GM13977 (cell line): ENCODE data around the gene KIAA0930.

ENCODE experiments used
- DNase-seq: peaks from one replicate; pipeline ENCODE4 v3.0.0; 2012; ENCODE audit warnings: low spot score
- CTCF ChIP-seq: IDR thresholded peaks from 2 replicates; pipeline ENCODE4 v1.5.1; 2012; ENCODE audit warnings: mild to moderate bottlenecking, control low read depth; ENCODE audit not compliant: insufficient read depth; ENCODE audit errors: extremely low read depth, missing control alignments
- in situ Hi-C: fragments of 300-500 bp; cut with MboI; formaldehyde crosslinking; loops from one replicate; pipeline ENCODE4 v1.12.0; 2022; ENCODE audit warnings: low sequenced_read_pairs, low pct_unique_long_range_greater_than_20kb, mixed read lengths, inconsistent platforms; ENCODE audit not compliant: unreplicated experiment

KIAA0930 gene

DNA sequence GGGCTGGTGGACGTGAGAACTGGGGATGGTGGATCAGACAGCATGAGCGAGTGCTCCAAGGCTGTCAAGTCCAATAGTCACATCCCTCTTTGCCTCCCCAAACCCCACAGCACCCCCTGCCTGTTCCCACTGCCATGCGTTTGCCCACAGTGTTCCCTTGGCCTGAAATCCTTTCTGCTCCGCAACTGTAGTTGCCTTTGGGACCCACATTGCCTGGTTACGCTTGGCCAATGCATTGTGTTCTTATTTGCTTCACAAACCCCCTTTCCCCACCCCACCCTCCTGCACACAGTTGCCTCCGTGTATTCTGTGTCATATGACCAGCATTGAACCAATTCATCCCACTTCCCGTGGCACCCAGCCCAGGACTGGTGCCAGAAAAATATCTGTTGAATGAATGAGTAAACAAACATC lies 2.1 kb upstream of the KIAA0930 start:
- in situ Hi-C loops, result no loop called here
- TF ChIP-seq CTCF, result no peak

DNA sequence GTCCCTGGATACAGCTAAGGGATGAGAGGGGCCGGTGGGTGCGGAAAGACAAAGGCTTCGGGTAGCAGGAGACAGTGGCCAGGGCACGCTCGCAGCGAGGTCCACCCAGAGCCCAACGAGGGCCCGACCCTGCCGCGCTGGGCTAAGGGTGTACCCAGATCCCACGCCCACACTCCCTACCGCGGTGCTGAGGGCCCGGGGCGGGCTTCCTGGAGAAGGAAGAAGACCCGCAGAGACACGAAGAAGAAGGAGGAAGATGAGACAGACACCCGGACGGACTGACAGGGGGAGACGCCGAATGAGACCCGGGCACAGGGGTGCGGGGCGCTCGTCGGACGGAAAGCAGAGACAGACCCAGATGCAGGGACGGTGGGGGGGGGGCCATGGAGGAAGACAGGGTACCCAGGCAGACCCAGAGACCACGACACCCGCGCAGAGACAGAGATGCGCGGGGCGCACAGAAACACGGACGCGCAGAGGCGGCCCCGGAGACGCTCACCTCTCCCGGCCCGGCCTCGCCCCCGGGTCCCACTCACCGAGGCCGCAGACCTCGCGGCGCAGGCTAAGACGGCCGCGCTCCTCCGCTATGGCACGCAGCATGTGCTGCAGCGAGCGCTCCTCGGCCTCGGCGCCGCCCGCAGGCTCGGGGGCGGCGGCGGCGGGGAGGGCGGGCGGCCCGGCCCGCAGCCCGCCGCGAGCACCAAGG lies 437 bp downstream of the KIAA0930 start:
- TF ChIP-seq CTCF, result no peak
- DNase-seq, result no peak
- in situ Hi-C loops, result no loop called here

More for the DNA sequence above, 2.1 kb upstream of the KIAA0930 start:
- no peak for DNase-seq

DNA sequence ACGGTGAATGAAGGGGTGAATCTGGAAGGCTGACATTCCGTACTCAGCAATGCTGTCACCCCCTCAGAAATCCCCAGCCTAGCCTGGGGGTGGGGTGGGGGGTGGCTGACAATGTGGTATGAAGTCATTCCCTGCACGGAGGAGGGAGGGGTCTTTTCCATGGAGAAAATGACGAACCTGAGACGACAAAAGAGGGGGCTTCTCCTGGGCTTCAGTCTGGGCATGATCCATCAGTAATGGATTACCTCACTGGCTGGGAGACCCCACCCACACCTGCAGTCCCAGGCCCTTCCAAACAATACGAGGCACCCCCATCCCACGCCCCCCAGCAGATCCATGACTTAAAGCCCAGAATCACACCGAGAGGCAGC lies 1.0 kb downstream of the KIAA0930 start:
- no peak for TF ChIP-seq CTCF
- DNase-seq, result no peak
- in situ Hi-C loops, result no loop called here

DNA sequence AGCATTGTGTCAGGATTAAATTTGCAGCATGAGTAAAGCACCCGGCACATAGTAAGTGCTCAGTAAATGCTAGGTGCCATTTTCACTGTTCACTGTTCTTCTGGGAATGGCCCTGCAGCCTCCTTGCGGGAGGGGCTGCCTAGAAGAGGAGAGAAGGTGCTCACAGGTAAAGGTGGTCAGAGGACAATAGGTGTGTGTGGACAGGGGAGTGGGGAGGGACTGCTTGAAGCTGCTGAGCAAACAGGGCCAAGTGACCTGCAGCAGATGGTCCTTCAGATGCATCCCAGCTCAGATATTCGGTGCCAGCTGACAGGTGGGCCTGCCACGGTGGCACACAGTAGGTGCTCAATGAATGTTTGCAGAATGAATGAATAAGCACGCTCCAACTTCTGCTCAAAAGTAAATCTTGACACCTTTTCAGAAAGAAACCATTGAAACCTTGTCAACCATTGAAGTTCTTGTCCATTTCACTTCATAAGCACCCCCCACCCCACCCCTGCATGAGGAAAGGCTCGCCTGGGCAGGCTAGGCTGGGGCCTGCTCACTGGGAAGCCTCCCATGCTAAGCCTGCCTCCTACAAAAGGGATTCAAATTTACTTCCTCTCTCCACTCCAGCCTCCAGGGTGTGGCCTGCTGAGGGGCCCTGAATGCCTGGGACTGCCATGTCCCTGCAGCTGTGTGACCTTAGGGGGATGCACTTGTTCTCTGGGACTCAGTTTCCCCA lies 1.6 kb downstream of the KIAA0930 start:
- in situ Hi-C loops, result no loop called here
- DNase-seq, result no peak
- TF ChIP-seq CTCF, result no peak

GRCh38 chr22:45238076-45238956 lies 2.4 kb downstream of the KIAA0930 start:
- DNase-seq, result no peak
- TF ChIP-seq CTCF, result no peak
- in situ Hi-C loops, result no loop called here
